T-cell (primary cell): ENCODE measurements around the gene LDLRAP1. TPM values are rescaled to one million over a fixed set of nuclear protein-coding genes. Genes with fewer than 3 reads are reported as not detected.
"Not testable (repeated sequence)": the region's sequence is repeated elsewhere in the genome, so short reads cannot be mapped to it uniquely, and the experiment has no call there.

ENCODE experiments used
- ATAC-seq, 4 experiments: fragments of 200-7000 bp in 3 of 4; fragments of 150-1000 bp in 1 of 4; cut with Tn5 transposase; replicated peaks in 1 of 4; 1 replicate in 3 of 4; 2 replicates in 1 of 4; pipeline ENCODE4 v1.10.0; 2021; ENCODE audit warnings: moderate library complexity in 3 of 4, mild to moderate bottlenecking in 2 of 4, moderate number of reproducible peaks in 1 of 4
- CTCF ChIA-PET, 2 donors: fragments of 300-600 bp; sonication (Branson Sonifier 250); formaldehyde crosslinking; loops; one replicate each; lab custom pipeline; 2022; ENCODE audit warnings: antibody characterized with exemption in 2 of 2; lab: Charles Lee
- POLR2A ChIA-PET, 2 donors: fragments of 300-600 bp; sonication (Branson Sonifier 250); formaldehyde crosslinking; loops; one replicate each; lab custom pipeline; 2022; ENCODE audit warnings: antibody characterized with exemption in 2 of 2; lab: Charles Lee
- DNase-seq, 35 experiments: peaks; one replicate each; pipeline versions ENCODE4 v3.0.0 to v3.0.0-alpha.2; 2013 to 2023
- H3K27ac ChIP-seq: one replicate; pipeline ENCODE4 v1.5.1; 2013; ENCODE audit warnings: low read length
- H3K27me3 ChIP-seq, 2 experiments: replicated peaks in 1 of 2; 1 replicate in 1 of 2; 2 replicates in 1 of 2; pipeline versions ENCODE4 v1.6.1 to v1.7.0; 2013; ENCODE audit warnings: low read length in 1 of 2, mixed read lengths in 1 of 2; ENCODE audit not compliant: control insufficient read depth in 2 of 2, insufficient read depth in 2 of 2; ENCODE audit errors: extremely low read depth in 1 of 2
- H3K36me3 ChIP-seq, 2 donors: 1 replicate in 1 of 2; 2 replicates in 1 of 2; pipeline versions ENCODE4 v1.6.1 to v1.7.0; 2013; ENCODE audit warnings: low read length in 1 of 2; ENCODE audit not compliant: control insufficient read depth in 2 of 2, insufficient read depth in 1 of 2; ENCODE audit errors: extremely low read depth in 1 of 2
- H3K4me1 ChIP-seq, 2 experiments: 1 replicate in 1 of 2; 2 replicates in 1 of 2; pipeline versions ENCODE4 v1.6.1 to v1.7.0; 2013; ENCODE audit warnings: low read length in 2 of 2, mixed read lengths in 1 of 2; ENCODE audit not compliant: insufficient read depth in 2 of 2, control insufficient read depth in 1 of 2; ENCODE audit errors: extremely low read depth in 1 of 2
- H3K4me3 ChIP-seq, 2 donors: 1 replicate in 1 of 2; 2 replicates in 1 of 2; pipeline versions ENCODE4 v1.5.1 to v1.7.0; 2013; ENCODE audit warnings: mild to moderate bottlenecking in 2 of 2, low read length in 1 of 2, moderate library complexity in 1 of 2; ENCODE audit not compliant: control insufficient read depth in 1 of 2; ENCODE audit errors: extremely low read depth in 1 of 2
- H3K9me3 ChIP-seq: 2 replicates; pipeline ENCODE4 v1.7.0; 2013
- H3K27ac Mint-ChIP-seq, 2 donors: one replicate each; pipeline ENCODE4 v1.8.0; 2020 to 2021; ENCODE audit warnings: mild to moderate bottlenecking in 2 of 2, mixed read lengths in 2 of 2
- H3K27me3 Mint-ChIP-seq, 2 donors: one replicate each; pipeline ENCODE4 v1.8.0; 2021 to 2022; ENCODE audit warnings: mixed read lengths in 2 of 2
- H3K36me3 Mint-ChIP-seq: one replicate; pipeline ENCODE4 v1.8.0; 2021; ENCODE audit warnings: mixed read lengths
- H3K4me1 Mint-ChIP-seq, 3 donors: one replicate each; pipeline ENCODE4 v1.8.0; 2020 to 2022; ENCODE audit warnings: mixed read lengths in 3 of 3, mild to moderate bottlenecking in 1 of 3
- H3K4me3 Mint-ChIP-seq, 3 donors: one replicate each; pipeline ENCODE4 v1.8.0; 2020 to 2022; ENCODE audit warnings: mild to moderate bottlenecking in 3 of 3, mixed read lengths in 3 of 3, moderate library complexity in 3 of 3
- H3K9me3 Mint-ChIP-seq, 3 donors: one replicate each; pipeline ENCODE4 v1.8.0; 2020 to 2022; ENCODE audit warnings: mixed read lengths in 3 of 3
- WGBS: methylation state at CpG from one replicate; pipeline ENCODE4 v1.1.5; 2013; ENCODE audit warnings: missing lambda C conversion rate; ENCODE audit not compliant: insufficient coverage; 5-methylcytosine and 5-hydroxymethylcytosine counted together
- total RNA-seq, 35 experiments: library from RNA in 6 of 35; stranded (reverse) in 6 of 35; fragments of 120-200 nt in 1 of 35; gene quantifications; one replicate each; pipeline versions ENCODE4 v1.2.1 to v1.2.4 and lab custom pipeline; 2013 to 2026

Gene LDLRAP1
- total RNA-seq, 5 donors from 2014 or later (not counting 1 experiment from before 2014, with no cell fraction given) = 143 to 298 (median 222) TPM

DNA sequence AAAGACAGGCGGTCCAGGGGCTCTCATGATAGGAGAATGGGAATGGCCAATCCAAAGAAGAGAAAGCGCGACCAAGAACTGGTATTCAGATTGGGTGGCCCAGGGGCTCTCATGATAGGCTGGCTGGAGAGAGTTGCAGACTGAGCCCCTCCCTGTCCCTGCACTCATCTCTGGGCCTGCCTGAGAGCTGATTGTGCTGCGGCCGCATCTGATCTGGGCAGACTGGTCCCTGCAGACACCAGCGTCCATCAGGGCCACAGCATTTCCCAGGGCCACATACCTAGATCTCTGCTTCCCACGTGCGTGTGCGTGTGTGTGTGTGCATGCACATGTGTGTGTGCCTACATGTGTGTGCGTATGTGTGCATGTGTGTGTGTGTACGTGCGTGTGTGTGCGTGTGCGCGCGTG is 42.8 kb downstream of the LDLRAP1 start:
- POLR2A ChIA-PET = no interaction called here
- H3K27ac ChIP-seq = no peak overlapping the region

DNA sequence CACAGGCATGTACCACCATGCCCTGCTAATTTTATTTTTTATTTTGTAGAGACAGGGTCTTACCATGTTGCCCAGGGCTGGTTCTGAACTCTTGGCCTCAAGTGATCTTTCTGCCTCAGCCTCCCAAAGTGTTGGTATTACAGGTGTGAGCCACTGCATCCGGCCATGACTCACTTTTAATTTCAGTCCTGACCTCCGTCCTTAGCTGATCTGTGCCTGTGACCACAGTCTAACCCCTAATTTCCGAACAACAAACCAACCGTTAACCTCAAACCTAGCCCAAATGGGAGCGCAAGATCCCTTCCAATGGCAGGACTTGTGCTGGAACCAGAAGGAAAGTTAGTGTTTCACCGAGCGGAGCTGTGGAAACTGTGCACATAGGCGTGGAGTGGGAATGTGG is 43.9 kb downstream of the LDLRAP1 start:
- DNase-seq = no peak
- H3K27me3 Mint-ChIP-seq = no peaks in the 10 kb centered on the region
- peaks cover 5% of the 10 kb centered on the region for H3K36me3 Mint-ChIP-seq
- ChIA-PET POLR2A (no interaction called here), CTCF (no interaction called here)
- H3K9me3 ChIP-seq = no peaks in the 10 kb centered on the region
- H3K4me1 Mint-ChIP-seq = peaks cover 21 to 30% (median 21%) of the 10 kb centered on the region in 3 donors
- WGBS = 61% methylated on average over 5 of the region's 8 CpGs
- peaks cover 8 to 29% of the 10 kb centered on the region in 2 experiments for H3K4me1 ChIP-seq
- H3K27ac ChIP-seq = no peak overlapping the region
- no peaks in the 10 kb centered on the region for H3K9me3 Mint-ChIP-seq
- H3K36me3 ChIP-seq = no peaks in the 10 kb centered on the region
- H3K4me3 Mint-ChIP-seq = no peak overlapping the region
- ATAC-seq = peak in 1 of 4 experiments; percentile 35
- H3K27me3 ChIP-seq = peaks cover 0 to 7% of the 10 kb centered on the region in 2 experiments
- H3K4me3 ChIP-seq = no peak overlapping the region
- H3K27ac Mint-ChIP-seq = no peak overlapping the region

More for the DNA sequence above, 42.8 kb downstream of the LDLRAP1 start:
- Mint-ChIP-seq H3K9me3 (no peaks in the 10 kb centered on the region), H3K27ac (no peak overlapping the region), H3K4me3 (no peak overlapping the region), H3K27me3 (no peaks in the 10 kb centered on the region), H3K4me1 (peaks cover 21 to 30% (median 21%) of the 10 kb centered on the region in 3 donors), H3K36me3 (peaks cover 5% of the 10 kb centered on the region)
- WGBS = 89% methylated on average over 6 of the region's 16 CpGs
- peaks cover 8 to 29% of the 10 kb centered on the region in 2 experiments for H3K4me1 ChIP-seq
- no peak overlapping the region for H3K4me3 ChIP-seq
- DNase-seq = no peak
- peaks cover 0 to 15% of the 10 kb centered on the region in 2 experiments for H3K27me3 ChIP-seq
- no peaks in the 10 kb centered on the region for H3K9me3 ChIP-seq
- CTCF ChIA-PET = no interaction called here
- ATAC-seq = no peak
- no peaks in the 10 kb centered on the region for H3K36me3 ChIP-seq

GRCh38 chr1:25588224-25588623 is 44.8 kb downstream of the LDLRAP1 start:
- H3K4me1 ChIP-seq = peaks cover 8 to 29% of the 10 kb centered on the region in 2 experiments
- ATAC-seq, H3K36me3 ChIP-seq, POLR2A ChIA-PET, H3K9me3 ChIP-seq, H3K27ac Mint-ChIP-seq, H3K9me3 Mint-ChIP-seq, H3K27ac ChIP-seq, DNase-seq, H3K4me3 Mint-ChIP-seq, H3K27me3 Mint-ChIP-seq, H3K4me3 ChIP-seq, CTCF ChIA-PET, H3K36me3 Mint-ChIP-seq, H3K27me3 ChIP-seq: not testable (repeated sequence)
- 70% methylated on average over 5 of the region's 7 CpGs for WGBS
- peaks cover 21 to 30% (median 21%) of the 10 kb centered on the region in 3 donors for H3K4me1 Mint-ChIP-seq

DNA sequence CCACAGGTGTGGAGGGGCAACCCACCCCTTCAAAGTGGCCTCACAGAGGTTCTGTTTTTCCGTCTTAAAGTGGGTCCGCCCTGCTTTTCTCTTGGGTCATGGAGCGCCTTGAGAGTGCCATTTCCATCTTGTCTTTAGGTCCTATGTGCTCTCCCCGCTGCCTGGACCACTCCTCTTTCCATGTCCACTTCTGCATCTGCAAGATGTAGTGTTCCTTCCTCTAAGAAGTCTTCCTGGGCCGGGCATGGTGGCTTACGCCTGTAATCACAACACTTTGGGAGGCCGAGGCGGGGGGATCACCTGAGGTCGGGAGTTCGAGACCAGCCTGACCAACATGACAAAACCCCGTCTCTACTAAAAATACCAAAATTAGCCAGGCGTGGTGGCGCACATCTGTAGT is 45.4 kb downstream of the LDLRAP1 start:
- H3K27me3 Mint-ChIP-seq, H3K9me3 ChIP-seq, H3K9me3 Mint-ChIP-seq, H3K27ac Mint-ChIP-seq, H3K27me3 ChIP-seq, H3K27ac ChIP-seq, H3K4me3 Mint-ChIP-seq, POLR2A ChIA-PET, H3K4me3 ChIP-seq, H3K36me3 Mint-ChIP-seq, H3K36me3 ChIP-seq, DNase-seq, ATAC-seq: not testable (repeated sequence)
- peaks cover 21 to 26% (median 21%) of the 10 kb centered on the region in 3 donors for H3K4me1 Mint-ChIP-seq
- H3K4me1 ChIP-seq = peaks cover 8 to 29% of the 10 kb centered on the region in 2 experiments
- 100% methylated on average over 4 of the region's 13 CpGs for WGBS
- CTCF ChIA-PET = interaction anchor here in 1 of 2 donors (1.1 kb wide), 1 partner anchor 9 kb away, joined by 4 read pairs; no protein-coding TSS in a partner anchor

GRCh38 chr1:25590096-25590824 is 46.9 kb downstream of the LDLRAP1 start:
- peaks cover 8 to 29% of the 10 kb centered on the region in 2 experiments for H3K4me1 ChIP-seq
- no peaks in the 10 kb centered on the region for H3K36me3 ChIP-seq
- 93% methylated on average over 6 of the region's 8 CpGs for whole genome bisulfite sequencing
- H3K4me3 Mint-ChIP-seq = no peak overlapping the region
- no peaks in the 10 kb centered on the region for H3K27me3 Mint-ChIP-seq
- ChIA-PET POLR2A (no interaction called here), CTCF (interaction anchor here in 1 of 2 donors (0.9 to 1.1 kb wide), 2 partner anchors 10 to 18 kb away, joined by 4 read pairs; no protein-coding TSS in a partner anchor)
- H3K27ac Mint-ChIP-seq = peak overlapping the region; percentile 44 to 72
- H3K9me3 Mint-ChIP-seq = no peaks in the 10 kb centered on the region
- H3K9me3 ChIP-seq = no peaks in the 10 kb centered on the region
- ATAC-seq (peak; percentile 50 to 65 (median 57)), DNase-seq (no peak)
- H3K4me3 ChIP-seq = no peak overlapping the region
- H3K4me1 Mint-ChIP-seq = peaks cover 16 to 22% (median 16%) of the 10 kb centered on the region in 3 donors
- H3K27me3 ChIP-seq = peaks cover 0 to 7% of the 10 kb centered on the region in 2 experiments
- no peak overlapping the region for H3K27ac ChIP-seq
- H3K36me3 Mint-ChIP-seq = no peaks in the 10 kb centered on the region

DNA sequence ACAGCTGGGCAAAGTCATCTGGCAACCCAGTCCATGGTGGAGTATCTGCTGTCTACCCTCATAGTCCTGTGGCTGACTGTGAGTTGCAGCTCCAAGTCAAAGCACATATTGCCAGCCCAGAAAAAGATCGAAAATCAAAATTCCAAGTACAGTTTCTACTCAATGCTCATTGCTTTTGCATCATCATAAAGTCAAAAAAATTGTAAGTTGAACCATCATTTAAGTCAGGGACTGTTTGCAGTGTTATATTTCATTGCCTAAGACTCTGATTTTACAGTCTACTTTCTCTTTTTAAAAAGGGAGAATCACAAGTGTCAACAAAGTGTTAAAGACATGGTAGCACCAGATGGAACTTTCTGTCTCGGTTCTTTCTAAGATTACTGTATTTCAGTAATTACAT is 50.5 kb downstream of the LDLRAP1 start:
- no peak overlapping the region for H3K27ac Mint-ChIP-seq
- CTCF ChIA-PET = interaction anchor here in 1 of 2 donors (0.7 kb wide), 1 partner anchor 94 kb away, joined by 3 read pairs; no protein-coding TSS in a partner anchor

More for the DNA sequence above, 50.5 kb downstream of the LDLRAP1 start:
- no peaks in the 10 kb centered on the region for H3K36me3 ChIP-seq
- DNase-seq = no peak
- H3K4me1 Mint-ChIP-seq = peaks cover 10 to 28% (median 11%) of the 10 kb centered on the region in 3 donors
- H3K9me3 ChIP-seq = no peaks in the 10 kb centered on the region
- H3K4me3 Mint-ChIP-seq = no peak overlapping the region
- no peak for ATAC-seq
- POLR2A ChIA-PET = no interaction called here
- H3K9me3 Mint-ChIP-seq = no peaks in the 10 kb centered on the region
- no peak overlapping the region for H3K27ac ChIP-seq
- H3K4me1 ChIP-seq = peaks cover 8 to 9% of the 10 kb centered on the region in 2 experiments
- H3K27me3 ChIP-seq = no peaks in the 10 kb centered on the region
- H3K4me3 ChIP-seq = no peak overlapping the region
- peaks cover 4% of the 10 kb centered on the region for H3K36me3 Mint-ChIP-seq
- WGBS = no CpG with 5 or more reads among the region's 2 CpGs
- no peaks in the 10 kb centered on the region for H3K27me3 Mint-ChIP-seq
